ENCODE measurements around the gene PRKCE. TPM values are rescaled to one million over a fixed set of nuclear protein-coding genes. Genes with fewer than 3 reads are reported as not detected.

The PRKCE gene
- polyA plus RNA-seq (2011; rRNA removed) (15.9 and 16.7 TPM in 2 replicates), polyA minus RNA-seq (2011; rRNA and poly(A)+ RNA removed) (36.5 and 49.2 TPM in 2 replicates)

DNA sequence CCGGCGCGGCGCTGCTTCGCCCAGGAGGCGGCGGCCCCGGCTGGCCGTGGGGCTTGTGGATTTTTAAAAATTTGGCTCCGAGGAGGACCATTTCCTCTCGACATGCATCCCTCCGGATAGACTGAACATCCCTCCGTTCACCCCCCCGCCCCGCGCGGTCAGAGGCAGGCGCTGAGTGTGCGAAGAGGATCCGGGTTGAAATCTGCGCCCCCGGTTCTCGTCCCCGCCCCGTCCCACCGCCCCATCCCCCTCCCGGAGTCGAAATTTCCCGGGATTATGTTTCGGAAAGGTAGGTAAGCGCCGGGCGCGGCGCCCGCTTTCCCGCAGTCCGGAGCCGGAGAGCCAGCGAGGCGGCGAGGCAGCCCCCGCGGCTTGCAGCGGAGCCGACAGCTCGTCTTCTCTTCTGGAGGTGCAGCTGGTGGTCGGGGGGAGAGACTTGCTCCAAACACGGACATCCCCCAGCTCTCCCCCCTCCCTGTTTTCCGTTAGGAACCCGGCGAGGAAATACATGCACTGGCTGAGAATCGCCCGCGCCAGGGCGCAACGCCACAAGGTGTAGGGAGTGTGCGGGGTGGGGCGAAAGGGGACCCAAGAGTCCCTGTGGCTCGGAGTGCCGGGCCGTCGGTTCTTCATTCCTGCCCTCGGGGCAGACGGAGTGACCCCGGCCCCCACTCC lies at the start of gene PRKCE:
Gene PRKCE (plus strand): TSS at position 261 of the 675 bp plus-strand sequence.
- DNase-seq (ENCODE audit: low read depth, low spot score), result no peak
- no peaks in the 10 kb centered on the region for H3K27me3 ChIP-seq (ENCODE audit: control insufficient read depth, insufficient read depth, low read length)
- ChIA-PET CTCF (interaction anchor here (0.6 to 2.1 kb wide), 5 partner anchors 8 to 284 kb away, joined by 3 to 10 read pairs (median 3); no protein-coding TSS in a partner anchor), POLR2A (interaction anchor here (0.6 kb wide), 1 partner anchor 340 kb away, joined by 3 read pairs; no protein-coding TSS in a partner anchor)
- TF ChIP-seq, protein P1, sequence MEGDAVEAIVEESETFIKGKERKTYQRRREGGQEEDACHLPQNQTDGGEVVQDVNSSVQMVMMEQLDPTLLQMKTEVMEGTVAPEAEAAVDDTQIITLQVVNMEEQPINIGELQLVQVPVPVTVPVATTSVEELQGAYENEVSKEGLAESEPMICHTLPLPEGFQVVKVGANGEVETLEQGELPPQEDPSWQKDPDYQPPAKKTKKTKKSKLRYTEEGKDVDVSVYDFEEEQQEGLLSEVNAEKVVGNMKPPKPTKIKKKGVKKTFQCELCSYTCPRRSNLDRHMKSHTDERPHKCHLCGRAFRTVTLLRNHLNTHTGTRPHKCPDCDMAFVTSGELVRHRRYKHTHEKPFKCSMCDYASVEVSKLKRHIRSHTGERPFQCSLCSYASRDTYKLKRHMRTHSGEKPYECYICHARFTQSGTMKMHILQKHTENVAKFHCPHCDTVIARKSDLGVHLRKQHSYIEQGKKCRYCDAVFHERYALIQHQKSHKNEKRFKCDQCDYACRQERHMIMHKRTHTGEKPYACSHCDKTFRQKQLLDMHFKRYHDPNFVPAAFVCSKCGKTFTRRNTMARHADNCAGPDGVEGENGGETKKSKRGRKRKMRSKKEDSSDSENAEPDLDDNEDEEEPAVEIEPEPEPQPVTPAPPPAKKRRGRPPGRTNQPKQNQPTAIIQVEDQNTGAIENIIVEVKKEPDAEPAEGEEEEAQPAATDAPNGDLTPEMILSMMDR (IDR thresholded peaks at IDR 0.05; ENCODE audit: low read depth, low read length), result no peak; the same call in 1 of the 2 replicates
- no peaks in the 10 kb centered on the region; the same call in 1 of the 2 replicates for H3K9me3 ChIP-seq (ENCODE audit: control insufficient read depth, insufficient read depth, low read length)
- peak within 1 kb of the TSS; percentile 68 for H3K27ac ChIP-seq (ENCODE audit: low read depth, low read length)
- H3K4me3 ChIP-seq (ENCODE audit: low read depth, low read length), result peak within 1 kb of the TSS; percentile 78

DNA sequence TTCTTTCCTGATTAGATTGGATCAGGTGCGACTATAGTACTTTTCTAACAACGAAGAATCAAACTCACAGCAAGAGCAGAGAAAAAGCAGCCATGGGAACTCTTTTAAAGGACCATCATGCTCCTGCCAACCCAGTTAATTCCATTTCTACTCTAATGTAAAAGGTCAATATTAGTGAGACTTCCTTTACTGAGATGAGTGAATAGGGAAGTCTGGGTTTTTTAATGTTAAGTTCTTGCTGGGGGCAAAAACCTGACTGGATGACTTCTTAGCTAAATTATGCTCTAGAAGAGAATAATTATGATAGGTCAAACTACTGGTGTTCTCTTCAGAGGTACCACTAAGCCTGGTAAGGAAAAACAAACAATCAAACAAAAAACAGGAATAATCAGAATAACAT lies 48.9 kb upstream of the PRKCE start:
- POLR2A ChIA-PET, result no interaction called here

DNA sequence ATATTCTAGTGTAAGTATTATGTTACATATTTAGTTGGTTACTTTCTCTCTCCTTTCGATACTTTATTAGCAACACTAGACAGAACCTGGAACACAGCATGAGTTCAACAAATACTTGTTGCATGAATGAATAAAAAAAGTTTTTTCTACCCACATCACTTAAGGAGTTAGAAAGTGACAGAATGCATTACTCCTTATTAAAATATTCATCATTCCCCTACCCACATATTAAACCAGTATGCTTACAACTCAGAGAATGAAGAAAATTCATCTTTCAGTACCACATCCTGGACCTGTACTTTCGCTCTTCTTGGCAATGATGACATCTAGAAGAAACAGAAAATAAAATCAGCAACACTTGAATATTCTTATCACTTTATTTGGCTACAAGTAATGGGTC lies 46.4 kb upstream of the PRKCE start:
- no peak for DNase-seq (ENCODE audit: low read depth, low spot score)
- TF ChIP-seq, protein P1 (IDR thresholded peaks at IDR 0.05; ENCODE audit: low read depth, low read length), result no peak
- no peak overlapping the region for H3K27ac ChIP-seq (ENCODE audit: low read depth, low read length)
- H3K4me3 ChIP-seq (ENCODE audit: low read depth, low read length), result no peak overlapping the region
- H3K9me3 ChIP-seq (ENCODE audit: control insufficient read depth, insufficient read depth, low read length), result no peaks in the 10 kb centered on the region
- CTCF ChIA-PET, result interaction anchor here (0.8 to 3.0 kb wide), 3 partner anchors 16 to 650 kb away, joined by 3 to 16 read pairs (median 3); no protein-coding TSS in a partner anchor
- POLR2A ChIA-PET, result no interaction called here
- H3K27me3 ChIP-seq (ENCODE audit: control insufficient read depth, insufficient read depth, low read length), result no peaks in the 10 kb centered on the region

More for the DNA sequence above, 48.9 kb upstream of the PRKCE start:
- DNase-seq (ENCODE audit: low read depth, low spot score), result no peak
- H3K27me3 ChIP-seq (ENCODE audit: control insufficient read depth, insufficient read depth, low read length), result no peaks in the 10 kb centered on the region
- no peak overlapping the region for H3K27ac ChIP-seq (ENCODE audit: low read depth, low read length)
- no peak overlapping the region for H3K4me3 ChIP-seq (ENCODE audit: low read depth, low read length)
- no peaks in the 10 kb centered on the region for H3K9me3 ChIP-seq (ENCODE audit: control insufficient read depth, insufficient read depth, low read length)
- TF ChIP-seq, protein P1 (IDR thresholded peaks at IDR 0.05; ENCODE audit: low read depth, low read length), result no peak
- CTCF ChIA-PET, result interaction anchor here (1.2 kb wide), 1 partner anchor 17 kb away, joined by 5 read pairs; no protein-coding TSS in a partner anchor

DNA sequence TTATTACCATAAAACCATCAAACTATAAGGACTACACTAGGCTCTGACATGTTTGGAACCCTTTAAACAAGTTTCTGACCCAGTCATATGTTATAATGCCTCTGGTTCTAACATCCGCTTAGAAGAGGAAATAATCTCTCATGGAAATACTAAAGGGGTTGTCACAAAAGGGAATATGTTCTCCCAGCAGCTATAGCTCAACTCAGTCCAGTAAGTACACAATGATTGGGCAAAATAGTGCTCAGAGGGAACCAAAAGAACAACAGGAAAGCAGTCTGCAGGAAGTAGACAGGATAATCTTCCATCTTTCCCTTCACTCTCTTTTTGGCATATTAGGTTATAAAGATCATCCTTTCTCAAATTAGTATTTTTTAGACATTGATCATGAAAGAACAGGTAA lies 44.7 kb upstream of the PRKCE start:
- Histone ChIP-seq H3K9me3 (ENCODE audit: control insufficient read depth, insufficient read depth, low read length) (no peaks in the 10 kb centered on the region), H3K4me3 (ENCODE audit: low read depth, low read length) (no peak overlapping the region), H3K27ac (ENCODE audit: low read depth, low read length) (no peak overlapping the region), H3K27me3 (ENCODE audit: control insufficient read depth, insufficient read depth, low read length) (no peaks in the 10 kb centered on the region)
- TF ChIP-seq, protein P1 (IDR thresholded peaks at IDR 0.05; ENCODE audit: low read depth, low read length), result no peak
- no peak for DNase-seq (ENCODE audit: low read depth, low spot score)
- ChIA-PET POLR2A (no interaction called here), CTCF (interaction anchor here (0.5 to 3.0 kb wide), 7 partner anchors 10 to 625 kb away, joined by 3 to 16 read pairs (median 10); no protein-coding TSS in a partner anchor)

DNA sequence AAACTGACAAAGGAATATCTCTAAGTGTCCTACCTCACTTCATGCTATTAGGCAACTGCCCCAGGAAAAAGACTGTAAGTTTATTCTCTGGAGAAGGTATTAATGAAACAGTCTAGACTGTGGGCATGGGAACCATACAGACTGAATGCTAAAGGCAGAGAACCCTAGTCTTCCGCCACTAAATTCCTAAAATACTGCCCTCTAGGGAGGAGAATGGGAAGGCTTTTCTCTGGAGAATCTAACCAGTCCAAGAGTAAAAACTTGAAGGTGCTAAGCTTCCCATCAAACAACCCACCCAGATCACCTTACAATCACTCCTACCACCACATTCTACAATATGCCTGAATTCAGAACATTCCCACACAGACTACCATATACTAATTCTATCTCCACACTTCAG lies 43.8 kb upstream of the PRKCE start:
- H3K27me3 ChIP-seq (ENCODE audit: control insufficient read depth, insufficient read depth, low read length), result no peaks in the 10 kb centered on the region
- H3K9me3 ChIP-seq (ENCODE audit: control insufficient read depth, insufficient read depth, low read length), result no peaks in the 10 kb centered on the region
- no peak for DNase-seq (ENCODE audit: low read depth, low spot score)
- ChIA-PET POLR2A (no interaction called here), CTCF (interaction anchor here (0.6 to 3.0 kb wide), 13 partner anchors 10 to 626 kb away, joined by 3 to 16 read pairs (median 3); no protein-coding TSS in a partner anchor)
- H3K27ac ChIP-seq (ENCODE audit: low read depth, low read length), result no peak overlapping the region
- TF ChIP-seq, protein P1 (IDR thresholded peaks at IDR 0.05; ENCODE audit: low read depth, low read length), result peak; percentile 62
- H3K4me3 ChIP-seq (ENCODE audit: low read depth, low read length), result no peak overlapping the region
